H1 (cell line): ENCODE data around the gene ZNF408. TPM values are rescaled to one million over a fixed set of nuclear protein-coding genes. Genes with fewer than 3 reads are reported as not detected.

ENCODE experiments used
- polyA plus RNA-seq, 7 experiments: library from polyadenylated mRNA; depleted of rRNA in 3 of 7; stranded (reverse) in 5 of 7; unstranded in 2 of 7; fragments of >200 nt in 5 of 7; fragments of 200-250 nt in 2 of 7; gene quantifications; 1 replicate in 5 of 7; 2 replicates in 1 of 7; 4 replicates in 1 of 7; pipeline versions ENCODE4 v1.2.1 to v1.2.3, GENCODE V29; 2011 to 2013; ENCODE audit warnings: missing spikeins in 2 of 7, mixed read lengths in 2 of 7
- total RNA-seq: library from RNA; stranded (reverse); fragmentation: NEBNext Ultra II Directional; extraction: Animal tissue kit (Norgen Biotek cat#: 25700); gene quantifications from 2 replicates; pipeline ENCODE4 v1.2.1, GENCODE V29; 2021
- TF ChIP-seq, protein P1 (sequence below): fragments of 300-600 bp; sonication (generic); IDR thresholded peaks from 2 replicates; pipeline ENCODE4 v1.7.1; 2012; ENCODE audit warnings: low read length, moderate library complexity, mild to moderate bottlenecking, inconsistent platforms; ENCODE audit not compliant: insufficient replicate concordance
- TF ChIP-seq, protein P2 (sequence below): IDR thresholded peaks from 2 replicates; pipeline ENCODE4 v1.6.1; 2012; ENCODE audit warnings: inconsistent platforms

The ZNF408 gene
- total and polyA plus RNA-seq, 2 of the 8 experiments (the other 6 are each of a cell fraction or from before 2014, with no cell fraction given), result 10.7 to 11.0 TPM

DNA sequence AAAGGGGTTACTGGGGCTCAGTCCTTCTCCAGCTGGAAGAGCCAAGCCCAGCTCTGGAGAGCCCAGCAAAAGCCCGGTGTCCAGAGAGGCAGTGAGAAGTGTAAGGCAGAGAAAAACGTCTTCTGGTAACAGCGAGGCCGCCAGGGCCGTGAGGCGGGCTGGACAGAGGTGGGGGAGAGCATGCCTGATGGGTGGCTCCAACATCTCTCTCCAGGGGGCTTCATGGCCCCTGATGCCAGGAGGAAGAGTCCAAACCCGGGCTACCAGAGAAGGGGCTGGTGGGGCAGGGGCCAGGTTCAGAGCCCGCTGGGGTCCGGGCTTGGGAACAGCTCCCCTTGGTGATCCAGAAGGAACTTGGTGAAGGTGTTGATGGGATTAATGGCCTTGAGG is 22.1 kb upstream of the ZNF408 start (continued):
- TF ChIP-seq, protein P1, sequence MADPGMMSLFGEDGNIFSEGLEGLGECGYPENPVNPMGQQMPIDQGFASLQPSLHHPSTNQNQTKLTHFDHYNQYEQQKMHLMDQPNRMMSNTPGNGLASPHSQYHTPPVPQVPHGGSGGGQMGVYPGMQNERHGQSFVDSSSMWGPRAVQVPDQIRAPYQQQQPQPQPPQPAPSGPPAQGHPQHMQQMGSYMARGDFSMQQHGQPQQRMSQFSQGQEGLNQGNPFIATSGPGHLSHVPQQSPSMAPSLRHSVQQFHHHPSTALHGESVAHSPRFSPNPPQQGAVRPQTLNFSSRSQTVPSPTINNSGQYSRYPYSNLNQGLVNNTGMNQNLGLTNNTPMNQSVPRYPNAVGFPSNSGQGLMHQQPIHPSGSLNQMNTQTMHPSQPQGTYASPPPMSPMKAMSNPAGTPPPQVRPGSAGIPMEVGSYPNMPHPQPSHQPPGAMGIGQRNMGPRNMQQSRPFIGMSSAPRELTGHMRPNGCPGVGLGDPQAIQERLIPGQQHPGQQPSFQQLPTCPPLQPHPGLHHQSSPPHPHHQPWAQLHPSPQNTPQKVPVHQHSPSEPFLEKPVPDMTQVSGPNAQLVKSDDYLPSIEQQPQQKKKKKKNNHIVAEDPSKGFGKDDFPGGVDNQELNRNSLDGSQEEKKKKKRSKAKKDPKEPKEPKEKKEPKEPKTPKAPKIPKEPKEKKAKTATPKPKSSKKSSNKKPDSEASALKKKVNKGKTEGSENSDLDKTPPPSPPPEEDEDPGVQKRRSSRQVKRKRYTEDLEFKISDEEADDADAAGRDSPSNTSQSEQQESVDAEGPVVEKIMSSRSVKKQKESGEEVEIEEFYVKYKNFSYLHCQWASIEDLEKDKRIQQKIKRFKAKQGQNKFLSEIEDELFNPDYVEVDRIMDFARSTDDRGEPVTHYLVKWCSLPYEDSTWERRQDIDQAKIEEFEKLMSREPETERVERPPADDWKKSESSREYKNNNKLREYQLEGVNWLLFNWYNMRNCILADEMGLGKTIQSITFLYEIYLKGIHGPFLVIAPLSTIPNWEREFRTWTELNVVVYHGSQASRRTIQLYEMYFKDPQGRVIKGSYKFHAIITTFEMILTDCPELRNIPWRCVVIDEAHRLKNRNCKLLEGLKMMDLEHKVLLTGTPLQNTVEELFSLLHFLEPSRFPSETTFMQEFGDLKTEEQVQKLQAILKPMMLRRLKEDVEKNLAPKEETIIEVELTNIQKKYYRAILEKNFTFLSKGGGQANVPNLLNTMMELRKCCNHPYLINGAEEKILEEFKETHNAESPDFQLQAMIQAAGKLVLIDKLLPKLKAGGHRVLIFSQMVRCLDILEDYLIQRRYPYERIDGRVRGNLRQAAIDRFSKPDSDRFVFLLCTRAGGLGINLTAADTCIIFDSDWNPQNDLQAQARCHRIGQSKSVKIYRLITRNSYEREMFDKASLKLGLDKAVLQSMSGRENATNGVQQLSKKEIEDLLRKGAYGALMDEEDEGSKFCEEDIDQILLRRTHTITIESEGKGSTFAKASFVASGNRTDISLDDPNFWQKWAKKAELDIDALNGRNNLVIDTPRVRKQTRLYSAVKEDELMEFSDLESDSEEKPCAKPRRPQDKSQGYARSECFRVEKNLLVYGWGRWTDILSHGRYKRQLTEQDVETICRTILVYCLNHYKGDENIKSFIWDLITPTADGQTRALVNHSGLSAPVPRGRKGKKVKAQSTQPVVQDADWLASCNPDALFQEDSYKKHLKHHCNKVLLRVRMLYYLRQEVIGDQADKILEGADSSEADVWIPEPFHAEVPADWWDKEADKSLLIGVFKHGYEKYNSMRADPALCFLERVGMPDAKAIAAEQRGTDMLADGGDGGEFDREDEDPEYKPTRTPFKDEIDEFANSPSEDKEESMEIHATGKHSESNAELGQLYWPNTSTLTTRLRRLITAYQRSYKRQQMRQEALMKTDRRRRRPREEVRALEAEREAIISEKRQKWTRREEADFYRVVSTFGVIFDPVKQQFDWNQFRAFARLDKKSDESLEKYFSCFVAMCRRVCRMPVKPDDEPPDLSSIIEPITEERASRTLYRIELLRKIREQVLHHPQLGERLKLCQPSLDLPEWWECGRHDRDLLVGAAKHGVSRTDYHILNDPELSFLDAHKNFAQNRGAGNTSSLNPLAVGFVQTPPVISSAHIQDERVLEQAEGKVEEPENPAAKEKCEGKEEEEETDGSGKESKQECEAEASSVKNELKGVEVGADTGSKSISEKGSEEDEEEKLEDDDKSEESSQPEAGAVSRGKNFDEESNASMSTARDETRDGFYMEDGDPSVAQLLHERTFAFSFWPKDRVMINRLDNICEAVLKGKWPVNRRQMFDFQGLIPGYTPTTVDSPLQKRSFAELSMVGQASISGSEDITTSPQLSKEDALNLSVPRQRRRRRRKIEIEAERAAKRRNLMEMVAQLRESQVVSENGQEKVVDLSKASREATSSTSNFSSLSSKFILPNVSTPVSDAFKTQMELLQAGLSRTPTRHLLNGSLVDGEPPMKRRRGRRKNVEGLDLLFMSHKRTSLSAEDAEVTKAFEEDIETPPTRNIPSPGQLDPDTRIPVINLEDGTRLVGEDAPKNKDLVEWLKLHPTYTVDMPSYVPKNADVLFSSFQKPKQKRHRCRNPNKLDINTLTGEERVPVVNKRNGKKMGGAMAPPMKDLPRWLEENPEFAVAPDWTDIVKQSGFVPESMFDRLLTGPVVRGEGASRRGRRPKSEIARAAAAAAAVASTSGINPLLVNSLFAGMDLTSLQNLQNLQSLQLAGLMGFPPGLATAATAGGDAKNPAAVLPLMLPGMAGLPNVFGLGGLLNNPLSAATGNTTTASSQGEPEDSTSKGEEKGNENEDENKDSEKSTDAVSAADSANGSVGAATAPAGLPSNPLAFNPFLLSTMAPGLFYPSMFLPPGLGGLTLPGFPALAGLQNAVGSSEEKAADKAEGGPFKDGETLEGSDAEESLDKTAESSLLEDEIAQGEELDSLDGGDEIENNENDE, result no peak
- TF ChIP-seq, protein P2, sequence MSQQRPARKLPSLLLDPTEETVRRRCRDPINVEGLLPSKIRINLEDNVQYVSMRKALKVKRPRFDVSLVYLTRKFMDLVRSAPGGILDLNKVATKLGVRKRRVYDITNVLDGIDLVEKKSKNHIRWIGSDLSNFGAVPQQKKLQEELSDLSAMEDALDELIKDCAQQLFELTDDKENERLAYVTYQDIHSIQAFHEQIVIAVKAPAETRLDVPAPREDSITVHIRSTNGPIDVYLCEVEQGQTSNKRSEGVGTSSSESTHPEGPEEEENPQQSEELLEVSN, result no peak
